ENCODE results near the gene TXK.

The TXK gene

DNA sequence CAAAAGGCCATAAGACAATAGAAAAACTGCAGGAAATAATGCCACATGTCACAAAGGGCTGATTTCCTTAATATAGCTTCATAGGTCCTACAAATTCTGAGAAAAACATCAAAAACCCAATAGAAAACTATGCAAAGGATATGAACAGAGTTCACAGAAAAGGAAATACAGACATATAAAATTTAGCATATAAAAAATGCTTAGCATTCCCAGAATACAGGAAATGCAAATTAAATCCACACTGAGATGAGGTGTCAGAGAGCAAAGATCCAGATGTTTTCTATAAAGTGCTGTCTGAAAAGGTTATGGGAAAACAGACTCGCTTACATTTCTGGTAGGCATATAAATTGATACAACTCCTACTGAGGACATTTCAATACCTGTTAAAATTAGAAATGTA lies 33.8 kb downstream of the TXK start:
- no peak for DNase-seq

DNA sequence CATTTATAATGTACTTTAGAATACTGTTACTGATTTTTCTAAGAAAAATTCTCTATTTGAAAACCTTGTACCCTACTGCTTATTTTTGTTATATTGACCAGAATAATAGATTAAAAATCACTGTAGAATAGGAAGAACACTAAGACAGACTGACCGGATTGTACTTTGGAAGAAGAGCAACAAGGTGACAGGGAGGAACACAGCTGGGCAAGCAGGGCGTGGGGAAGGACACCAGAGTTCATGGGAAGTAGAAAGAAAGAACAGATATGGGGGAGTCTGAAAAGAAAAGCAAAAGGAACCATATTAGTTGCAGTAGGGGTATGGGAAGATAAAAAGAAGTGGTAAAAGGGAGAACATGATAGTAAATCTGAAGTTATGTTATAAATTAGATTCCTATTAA lies 38.6 kb downstream of the TXK start:
- DNase-seq, result no peak

DNA sequence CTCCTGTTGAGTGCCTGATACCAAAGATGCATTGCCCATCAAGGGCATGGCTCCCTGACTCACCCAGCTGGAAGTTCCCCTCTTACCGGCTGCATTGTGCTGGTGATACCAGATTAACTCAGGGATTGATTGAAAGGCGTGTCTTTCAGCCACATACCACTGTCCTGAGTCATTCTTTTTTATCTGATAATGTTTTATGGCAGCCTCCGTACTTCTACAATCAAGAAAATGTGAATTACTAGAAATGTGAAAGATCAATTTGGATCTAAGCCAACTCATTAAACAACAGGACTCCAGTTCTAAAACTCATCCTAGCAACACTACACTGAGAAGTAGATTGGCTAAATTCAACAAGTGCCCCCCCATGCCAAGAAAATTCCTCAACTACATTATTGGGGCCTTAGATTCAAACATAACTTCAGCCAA lies 40.0 kb downstream of the TXK start:
- DNase-seq, result no peak

DNA sequence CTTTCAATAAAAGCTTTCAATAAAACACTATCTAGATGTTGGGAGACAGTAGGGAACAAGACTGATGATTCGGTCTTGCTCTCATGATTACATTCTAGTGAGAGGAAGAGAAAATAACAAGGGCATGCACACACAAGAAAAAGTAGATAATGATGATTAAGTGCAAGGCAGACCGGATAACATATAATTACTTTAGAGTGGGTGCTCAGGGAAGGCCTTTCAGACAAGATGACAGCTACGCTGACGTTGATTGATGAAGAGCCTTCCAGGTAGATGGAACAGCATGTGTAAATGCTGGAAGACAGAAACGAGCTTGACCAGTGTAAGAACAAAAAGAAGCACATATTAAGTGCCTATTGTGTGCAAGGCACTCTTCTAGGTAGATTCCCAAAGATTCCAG lies 43.4 kb downstream of the TXK start:
- DNase-seq, result no peak

DNA sequence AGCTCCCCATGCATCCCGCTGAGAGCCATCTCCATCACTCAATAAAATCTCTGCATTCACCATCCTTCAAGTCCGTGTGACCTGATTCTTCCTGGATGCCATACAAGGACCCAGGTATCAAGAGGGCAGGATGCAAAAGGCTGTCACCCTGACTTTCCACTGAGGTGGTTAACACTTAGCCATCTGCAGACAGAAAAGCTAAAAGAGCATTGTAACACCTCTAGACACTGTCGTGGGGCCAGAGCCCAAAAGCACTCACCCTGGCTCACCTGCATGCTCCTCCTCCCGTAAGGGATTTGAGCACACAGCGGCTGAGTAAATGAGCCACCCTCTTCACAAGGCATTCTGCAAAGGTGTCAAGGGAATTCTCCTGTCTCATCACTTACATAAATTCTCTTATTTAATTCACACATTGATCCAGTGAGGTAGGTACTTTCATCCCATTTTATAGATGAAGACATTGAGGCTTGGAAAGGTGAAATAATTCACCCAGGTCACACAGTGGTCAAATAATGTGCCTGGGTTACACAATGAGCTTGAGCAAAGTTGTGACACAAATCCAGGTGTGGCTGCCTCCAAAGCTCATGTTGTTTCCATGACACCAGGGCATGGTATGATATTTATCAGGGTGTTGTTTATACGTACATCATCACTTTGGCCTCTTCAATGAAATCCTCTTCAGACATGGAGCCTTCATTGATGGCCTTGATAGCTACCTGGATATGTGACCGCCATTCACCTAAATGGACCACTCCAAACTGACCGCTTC lies 48.0 kb downstream of the TXK start:
- no peak for DNase-seq

DNA sequence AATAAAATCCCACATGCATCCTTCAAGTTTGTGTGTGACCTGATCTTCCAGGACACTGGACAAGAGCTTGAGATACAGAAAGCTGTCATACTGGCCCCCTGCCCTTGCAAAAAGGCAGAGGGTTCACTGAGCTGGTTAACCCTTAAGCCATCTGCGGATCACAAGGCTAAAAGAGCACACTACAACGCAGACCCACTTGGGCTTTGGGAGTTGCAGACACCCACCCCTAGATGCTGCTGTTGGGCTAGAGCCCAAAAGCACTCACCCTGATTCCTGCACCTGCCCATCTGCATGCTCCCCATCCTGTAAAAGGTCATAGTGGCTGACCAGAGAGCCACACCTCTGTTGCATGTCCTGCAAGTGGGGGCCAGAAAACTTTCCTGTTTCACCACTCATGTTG lies 51.1 kb downstream of the TXK start:
- no peak for DNase-seq

DNA sequence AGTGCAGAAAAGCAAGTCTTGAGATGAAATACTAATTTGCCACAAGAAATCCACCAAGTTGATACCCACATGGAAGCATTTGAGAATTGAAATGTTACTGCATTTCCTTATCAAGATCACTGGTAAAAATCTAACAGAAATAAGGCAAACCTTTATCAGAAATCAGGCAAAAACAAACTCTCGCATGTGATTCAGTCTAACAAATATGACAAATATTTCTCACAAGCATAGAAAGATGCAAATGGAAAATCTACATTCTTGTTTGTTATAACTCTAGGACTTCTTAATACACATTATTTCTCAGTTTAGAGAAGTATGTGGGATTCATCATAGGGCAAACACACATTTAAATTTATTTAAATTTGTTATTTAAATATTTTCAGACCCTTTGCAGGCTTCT lies 52.9 kb downstream of the TXK start:
- DNase-seq, result no peak

DNA sequence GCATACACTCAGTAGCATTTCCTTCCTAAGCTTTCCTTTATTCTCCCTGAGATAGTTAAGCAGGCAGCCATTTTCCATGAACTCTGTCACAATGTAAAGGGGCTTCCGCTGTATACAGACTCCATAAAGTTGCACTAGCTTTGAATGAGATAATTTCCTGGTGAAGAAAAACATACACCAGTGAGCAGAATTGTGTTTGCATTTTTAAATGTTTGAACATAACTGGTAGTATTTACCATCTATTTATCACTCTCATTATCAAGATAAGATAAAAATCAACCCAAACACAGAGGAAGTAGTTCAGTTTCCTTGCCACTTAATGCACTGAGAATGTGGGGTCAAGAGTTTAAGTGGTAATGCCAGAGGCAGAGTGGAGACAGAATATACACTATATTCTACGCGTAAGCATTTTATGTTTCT lies 54.1 kb downstream of the TXK start:
- no peak for DNase-seq

DNA sequence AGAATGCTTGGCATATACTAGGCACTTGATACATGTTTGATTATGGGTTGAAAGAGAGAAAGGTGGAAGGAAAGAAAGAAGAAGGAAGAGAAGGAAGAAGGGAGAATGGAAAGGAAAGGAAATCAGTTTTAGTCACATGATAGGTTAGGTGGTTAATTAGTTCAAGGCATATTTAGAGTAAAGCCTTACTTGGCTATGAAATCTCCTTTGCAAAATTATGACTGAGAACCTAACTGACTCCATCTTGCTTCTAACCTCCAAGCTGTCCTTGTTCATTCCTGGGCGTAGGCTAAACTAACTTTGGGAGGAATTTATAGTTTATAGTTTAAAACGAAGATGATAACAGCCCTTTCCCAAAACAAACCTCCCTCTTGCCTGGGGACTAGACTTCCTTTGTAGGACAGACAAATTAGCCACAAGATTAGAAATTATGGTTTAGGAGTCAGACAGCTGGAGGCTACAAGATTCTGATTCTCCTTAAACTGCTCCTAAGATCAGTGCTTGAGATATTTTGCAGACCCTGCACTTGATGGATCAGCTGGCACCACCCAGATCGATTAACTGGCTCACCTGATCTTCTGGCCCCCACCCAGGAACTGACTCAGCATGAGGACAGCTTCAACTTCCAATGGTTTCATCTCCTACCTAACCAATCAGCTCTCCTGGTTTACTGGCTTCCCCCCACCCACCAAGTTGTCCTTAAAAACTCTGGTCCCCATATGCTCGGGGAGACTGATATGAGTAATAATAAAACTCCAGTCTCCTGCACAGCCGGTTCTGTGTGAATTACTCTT lies 55.0 kb downstream of the TXK start:
- no peak for DNase-seq

DNA sequence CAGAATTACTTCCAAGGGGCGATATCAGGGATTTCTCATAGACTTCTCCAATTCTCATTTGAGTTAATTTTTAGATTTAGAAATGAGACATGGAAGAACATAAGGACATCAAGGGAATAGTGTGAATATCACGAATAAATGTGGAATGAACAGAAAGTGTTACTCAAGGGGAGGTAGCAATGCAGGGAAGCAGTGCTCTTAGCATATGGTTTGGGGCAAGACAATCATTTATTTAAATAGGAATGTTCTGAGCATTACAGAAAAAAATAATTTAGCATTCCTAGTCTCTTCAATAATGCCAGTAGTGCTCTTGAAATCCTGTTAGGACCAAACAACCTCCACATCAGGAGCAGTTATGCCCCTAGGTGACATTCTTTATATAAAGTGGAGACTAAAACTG lies 55.6 kb downstream of the TXK start:
- DNase-seq, result no peak

DNA sequence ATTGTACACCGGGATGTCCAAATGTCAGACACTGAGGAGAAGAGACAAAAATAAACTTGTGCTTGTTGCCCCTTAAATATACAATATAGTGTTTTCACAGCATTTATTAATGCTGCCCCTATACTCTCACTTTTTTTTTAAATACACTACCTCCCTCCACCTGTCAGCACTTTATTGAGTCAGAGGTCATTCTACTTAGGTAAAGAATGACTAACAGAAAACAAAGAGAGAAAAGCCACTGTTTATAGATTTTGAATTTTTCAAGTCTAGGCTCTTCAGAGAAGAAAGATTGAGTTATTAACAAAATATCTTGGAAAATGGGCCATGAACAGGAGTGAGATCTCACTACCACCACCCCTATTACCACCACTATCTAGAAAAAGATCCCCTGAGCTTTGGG lies 59.4 kb downstream of the TXK start:
- DNase-seq, result no peak

DNA sequence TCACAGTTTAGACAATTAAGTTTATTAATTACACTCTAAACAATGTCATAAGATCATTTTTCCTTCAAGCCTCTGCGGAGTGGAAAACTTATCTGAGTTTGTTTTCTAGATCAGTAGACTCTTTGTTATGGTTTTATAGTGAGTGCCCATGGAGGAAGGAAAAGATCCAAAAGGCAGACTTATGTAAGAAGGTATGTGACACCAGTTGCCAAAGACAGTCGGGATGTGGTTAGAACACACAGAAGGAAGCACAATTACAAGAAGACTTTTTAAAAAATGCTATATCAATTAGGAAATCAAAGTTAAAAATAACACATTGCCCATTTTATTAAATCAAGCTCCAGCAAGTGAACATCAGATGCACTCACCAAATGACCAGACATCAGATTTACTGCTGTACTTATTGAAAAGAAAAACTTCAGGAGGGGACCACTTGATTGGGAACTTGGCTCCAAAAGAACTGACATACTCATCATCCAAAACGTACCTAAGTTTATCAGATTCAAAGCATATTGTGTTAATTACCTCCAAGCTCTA lies 60.4 kb downstream of the TXK start:
- DNase-seq, result no peak

DNA sequence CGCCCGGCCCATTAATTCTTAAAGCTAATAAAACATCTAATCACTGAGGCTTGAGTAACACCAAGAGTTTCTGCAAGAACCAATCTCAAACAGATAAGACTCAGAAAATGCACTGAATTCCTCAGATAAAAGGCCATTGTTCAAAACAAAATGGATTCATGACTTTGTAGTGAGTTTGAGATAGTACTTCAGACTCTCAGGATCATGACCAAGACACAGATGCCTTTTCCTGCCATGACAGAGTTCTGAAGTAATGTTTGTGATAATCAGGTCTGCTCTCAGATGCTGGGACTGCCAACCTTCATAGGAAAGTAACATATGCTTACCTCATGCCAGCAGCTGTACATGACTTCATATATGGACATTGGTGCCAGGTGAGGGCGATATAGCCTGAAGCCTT lies 62.9 kb downstream of the TXK start:
- DNase-seq, result no peak

DNA sequence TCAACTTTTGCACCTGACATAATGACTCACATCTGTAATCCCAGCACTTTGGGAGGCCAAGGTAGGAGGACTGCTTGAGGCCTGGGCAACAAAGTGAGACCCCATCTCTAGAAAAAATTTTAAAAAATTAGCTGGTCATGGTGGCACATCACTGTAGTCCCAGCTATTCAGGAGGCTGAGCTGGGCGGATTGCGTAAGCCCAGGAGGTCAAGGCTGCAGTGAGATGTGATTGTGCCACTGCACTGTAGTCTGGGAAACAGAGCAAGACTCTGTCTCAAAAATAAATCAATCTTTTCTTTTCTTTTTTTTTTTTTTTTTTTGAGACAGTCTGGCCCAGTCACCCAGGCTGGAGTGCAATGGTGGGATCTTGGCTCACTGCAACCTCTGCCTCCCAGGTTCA lies 65.0 kb downstream of the TXK start:
- no peak for DNase-seq

DNA sequence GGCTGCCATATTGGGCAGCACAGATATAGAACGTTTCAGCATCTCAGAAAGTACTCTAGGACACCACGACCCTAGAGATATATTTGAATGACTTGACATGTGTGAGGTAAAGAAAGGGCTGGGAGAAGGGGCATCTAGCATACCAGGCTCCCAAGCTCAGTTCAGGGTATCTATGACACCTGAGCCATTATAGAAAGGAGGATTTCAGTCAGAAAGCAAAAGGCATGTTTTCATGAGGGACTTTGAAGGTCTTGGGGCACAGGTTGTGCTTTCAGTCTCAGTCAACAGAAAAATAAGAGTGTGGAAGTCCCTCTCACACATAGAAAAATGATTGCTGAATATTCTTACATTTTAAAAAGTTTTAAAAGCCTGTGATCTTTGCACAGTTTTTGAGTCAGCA lies 65.9 kb downstream of the TXK start:
- no peak for DNase-seq

DNA sequence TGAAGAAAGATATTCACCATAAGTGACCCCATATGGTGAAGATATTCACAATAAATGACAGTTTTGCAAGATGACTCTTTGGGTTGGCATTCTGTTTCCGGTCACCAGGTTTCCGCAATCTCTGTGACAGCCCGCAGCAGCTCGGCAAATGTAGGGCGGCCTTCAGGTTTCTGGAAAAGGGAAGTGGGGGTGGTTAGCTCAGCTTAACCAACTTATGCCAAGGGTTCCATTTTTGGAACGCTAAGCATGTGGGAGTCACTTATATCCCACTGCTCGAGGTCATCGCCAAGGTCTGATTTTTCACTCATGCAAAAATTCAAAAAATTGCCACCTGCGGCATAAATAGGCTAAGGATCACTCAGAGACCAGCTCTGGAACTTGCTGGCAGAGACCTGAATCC lies 66.5 kb downstream of the TXK start:
- no peak for DNase-seq

DNA sequence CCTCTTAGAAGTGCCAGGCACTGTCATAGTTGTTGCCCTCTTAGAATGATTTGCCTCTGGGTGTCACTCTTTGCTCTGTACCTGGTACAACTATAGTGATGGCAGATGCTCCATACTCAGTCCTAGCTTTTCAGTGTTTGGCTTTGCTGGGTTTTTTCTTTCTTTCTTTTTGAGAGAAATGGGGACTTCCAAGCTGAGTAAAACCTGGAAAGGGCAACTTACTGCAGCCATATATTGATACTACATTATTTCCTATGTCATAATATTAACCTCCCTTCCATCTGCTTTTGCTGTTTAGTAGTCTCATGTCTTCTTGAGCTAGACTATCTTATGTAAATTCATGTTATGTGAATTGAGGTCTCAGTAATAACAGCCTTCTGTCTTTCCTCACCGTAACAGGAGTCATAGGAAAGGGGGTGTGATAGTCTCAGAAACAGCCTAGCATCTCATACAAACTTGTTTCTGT lies 68.4 kb downstream of the TXK start:
- no peak for DNase-seq

DNA sequence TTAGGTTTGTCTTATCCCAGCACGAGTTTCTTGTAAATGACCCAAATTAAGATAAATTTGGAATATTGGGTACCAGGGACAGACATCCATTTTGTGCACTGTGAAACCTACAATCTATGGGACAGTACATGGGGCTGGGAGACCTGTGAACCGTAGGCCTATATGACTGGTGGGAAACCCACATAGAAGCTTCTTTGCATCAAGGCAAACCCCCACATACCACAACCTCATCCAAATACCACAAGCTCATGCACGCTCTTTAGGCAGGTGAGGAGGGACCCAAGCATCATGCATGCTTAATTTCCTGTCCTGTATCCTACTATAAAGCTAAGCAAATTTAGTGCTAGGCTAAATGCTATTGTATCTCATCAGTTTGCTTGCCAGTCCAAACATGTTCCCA lies 69.7 kb downstream of the TXK start:
- no peak for DNase-seq

DNA sequence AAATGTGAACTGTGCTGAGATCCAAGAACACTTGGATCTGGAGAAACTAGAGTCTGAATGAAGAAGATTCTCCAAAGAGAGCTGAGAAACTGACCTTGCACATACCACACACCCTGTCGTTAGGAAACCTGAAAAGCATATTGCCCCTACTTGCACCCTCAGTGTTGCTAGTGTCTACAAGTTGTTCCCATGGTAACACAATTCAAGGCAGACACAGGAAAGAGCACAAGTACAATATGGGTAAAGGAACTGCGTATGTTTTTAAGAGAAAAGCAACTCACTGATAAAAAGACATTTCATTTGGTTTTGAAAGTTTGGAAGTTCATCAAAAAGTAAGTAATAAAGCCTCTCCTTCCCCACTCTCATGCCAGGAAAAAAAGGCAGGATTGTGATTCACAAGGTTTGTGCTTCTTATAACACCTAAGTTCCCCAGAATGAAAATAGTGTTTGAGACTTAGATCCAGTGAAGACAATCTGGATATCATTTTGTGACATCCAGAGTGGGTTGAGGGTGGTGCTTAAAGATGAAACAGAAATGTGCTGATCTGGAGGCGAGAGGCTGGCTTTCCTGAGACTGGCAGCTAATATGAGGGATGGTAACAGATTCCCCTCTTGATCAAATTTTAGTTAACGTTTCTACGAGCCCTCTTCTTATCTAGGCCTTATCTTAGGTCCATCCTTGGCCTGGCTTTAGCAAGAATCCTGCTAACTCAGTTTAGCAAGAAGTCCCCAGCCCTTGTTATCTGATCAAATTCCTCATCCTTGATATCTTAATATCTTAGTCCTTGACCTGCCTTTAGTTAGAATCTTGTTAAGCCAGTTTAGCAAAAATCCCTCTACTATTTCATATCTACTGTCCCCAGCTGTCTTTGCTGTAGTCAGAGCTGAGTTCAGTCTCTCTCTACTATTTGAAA lies 75.2 kb downstream of the TXK start:
- no peak for DNase-seq

DNA sequence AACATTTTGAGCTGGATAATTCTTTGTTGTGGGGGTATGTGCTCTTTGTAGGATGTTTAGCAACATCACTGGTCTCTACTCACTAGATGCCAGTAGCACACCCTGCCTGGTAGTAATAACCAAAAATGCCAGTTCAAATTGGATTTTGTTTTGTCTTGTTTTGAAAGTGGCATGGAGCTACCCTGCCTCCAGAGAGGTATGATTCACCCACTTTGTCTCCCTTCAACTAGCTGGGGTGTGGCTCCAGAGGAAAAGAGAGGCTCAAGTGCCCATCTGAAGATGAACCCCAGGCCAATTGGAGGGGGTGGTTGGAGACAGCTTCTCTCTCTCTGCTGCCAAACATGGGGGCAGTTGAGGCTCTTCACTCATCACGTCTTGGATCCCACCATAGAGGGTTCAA lies 83.0 kb downstream of the TXK start:
- DNase-seq, result no peak

DNA sequence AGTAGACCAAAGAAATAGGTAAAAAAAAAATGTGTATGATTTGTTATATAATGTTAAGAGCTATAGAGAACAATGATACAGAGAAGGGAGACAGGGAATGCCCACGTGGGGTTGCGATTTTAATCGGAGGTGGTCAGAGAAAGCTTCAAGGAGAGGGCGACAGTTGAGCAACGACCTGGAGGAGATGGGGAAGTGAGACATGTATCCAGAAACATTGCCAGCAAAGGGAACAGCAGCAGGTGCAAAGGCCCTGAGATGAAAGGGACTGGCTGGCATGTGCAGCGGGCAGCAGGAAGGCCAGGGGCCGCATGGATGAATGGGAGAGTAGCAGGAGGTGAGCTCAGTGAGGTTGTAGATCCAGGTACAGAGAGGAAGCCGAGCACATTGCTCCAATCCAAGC lies 84.6 kb downstream of the TXK start:
- DNase-seq, result no peak

DNA sequence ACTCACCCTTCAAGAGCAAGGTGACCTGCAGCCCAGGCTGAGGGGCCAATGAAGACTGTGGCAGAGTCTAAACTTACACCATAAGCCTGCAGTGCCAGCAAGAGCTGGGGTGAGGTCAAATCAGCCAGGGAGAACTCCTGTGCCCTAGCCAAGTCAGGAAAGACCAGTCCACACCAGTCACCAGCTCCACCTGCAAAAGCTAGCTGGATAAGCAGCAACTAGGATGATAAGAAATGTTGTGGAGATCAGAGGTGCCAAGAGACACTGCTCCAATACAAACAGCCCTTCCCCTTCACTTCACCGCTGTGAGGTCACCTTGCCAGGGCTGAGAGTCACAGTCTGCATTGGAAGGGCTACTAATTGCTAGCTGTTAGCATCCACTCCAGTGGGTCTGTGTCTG lies 86.2 kb downstream of the TXK start:
- DNase-seq, result no peak

DNA sequence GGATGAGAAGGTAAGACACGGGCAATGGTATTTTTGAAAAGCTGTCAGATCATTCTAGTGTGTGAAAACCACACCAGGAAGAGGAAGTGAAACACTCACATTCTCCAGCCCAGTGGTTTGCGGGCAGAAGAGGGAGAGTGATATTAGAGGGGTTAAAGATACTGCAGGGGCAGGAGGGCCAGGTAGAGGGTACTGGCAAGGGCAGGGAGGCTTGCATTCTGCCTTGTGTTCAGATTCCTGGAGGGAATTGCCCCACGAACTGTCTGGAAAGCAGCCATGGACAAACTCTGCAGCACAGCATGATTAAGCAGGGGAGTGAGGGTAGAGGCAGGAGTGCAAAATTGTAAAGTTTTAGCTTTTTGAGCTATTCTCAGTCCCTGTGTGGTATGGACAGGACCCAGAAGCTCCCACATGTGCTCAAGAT lies 86.6 kb downstream of the TXK start:
- DNase-seq, result no peak
